ENCODE measurements around the gene HBA2. TPM values are rescaled to one million over a fixed set of nuclear protein-coding genes. Genes with fewer than 3 reads are reported as not detected.

The HBA2 gene
- total RNA-seq, 4 donors from 2014 or later: 52.8 to 638 (median 317) TPM

DNA sequence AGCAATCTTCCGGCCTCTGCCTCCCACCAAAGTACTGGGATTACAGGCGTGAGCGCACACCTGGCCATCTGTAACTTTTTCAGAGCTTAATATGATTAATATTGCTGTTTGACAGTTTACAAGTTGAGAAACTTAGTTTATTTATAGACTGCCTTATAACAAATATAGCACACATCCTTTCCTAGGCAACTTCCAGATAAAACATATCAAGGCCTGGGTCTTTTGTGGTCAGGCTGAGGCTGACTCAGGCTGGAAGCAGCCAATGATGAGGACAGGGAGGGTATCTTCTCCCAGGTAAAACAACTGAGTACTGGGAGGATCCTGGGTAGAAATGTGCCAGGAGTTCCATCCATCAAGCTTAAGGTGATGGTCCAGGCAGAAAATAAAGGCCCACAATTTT lies 40.3 kb downstream of the HBA2 start:
- TF ChIP-seq CTCF (IDR thresholded peaks at IDR 0.05) (no peak), POLR2A (IDR thresholded peaks at IDR 0.05) (no peak)
- Histone ChIP-seq H3K27me3 (no peaks in the 10 kb centered on the region), H3K36me3 (no peaks in the 10 kb centered on the region), H3K4me3 (no peak overlapping the region), H3K27ac (no peak overlapping the region), H3K9me3 (no peaks in the 10 kb centered on the region), H3K4me1 (no peaks in the 10 kb centered on the region)
- DNase-seq: no peak
- intact Hi-C loops (cut with DNase I; ENCODE audit: low total_unique reads): no loop called here

DNA sequence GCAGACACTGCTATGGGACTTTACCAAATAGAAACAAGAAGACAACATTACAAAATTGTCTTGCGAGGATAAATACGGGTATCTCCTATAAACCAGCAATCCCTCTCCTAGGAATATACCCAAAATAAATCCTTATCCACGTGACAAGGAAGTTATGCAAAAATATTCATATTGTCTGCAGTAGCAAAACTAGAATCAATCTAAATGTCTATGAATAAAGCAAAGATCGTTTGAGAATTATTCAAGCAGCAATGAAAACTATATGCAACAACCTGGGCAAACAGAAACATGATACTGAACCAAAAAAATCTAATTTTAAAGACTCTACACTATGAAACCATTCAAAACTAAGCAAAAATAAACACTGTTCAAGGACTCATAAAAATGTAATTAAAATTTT lies 47.3 kb downstream of the HBA2 start:
- H3K27ac ChIP-seq: no peak overlapping the region
- no peak for DNase-seq
- no peaks in the 10 kb centered on the region for H3K36me3 ChIP-seq
- H3K4me3 ChIP-seq: no peak overlapping the region
- intact Hi-C loops (cut with DNase I; ENCODE audit: low total_unique reads): no loop called here
- no peaks in the 10 kb centered on the region for H3K9me3 ChIP-seq
- H3K4me1 ChIP-seq: no peaks in the 10 kb centered on the region
- TF ChIP-seq CTCF (IDR thresholded peaks at IDR 0.05) (no peak), POLR2A (IDR thresholded peaks at IDR 0.05) (no peak)
- H3K27me3 ChIP-seq: no peaks in the 10 kb centered on the region

Small RNA genes lying within 50 kb of the gene (small RNA-seq; reads per million reads assigned to genes)
- not detected for gene RF00019

Other genes with a start within 250 kb of the HBA2 start
- 10 to 100 TPM in 1 of 4 donors, 1 to 10 TPM in 2, under 1 TPM in 1; 0.51 to 12.3 (median 4.0) TPM for gene POLR3K, start 119.3 kb upstream of the HBA2 start, total RNA-seq
- gene SNRNP25, start 119.0 kb upstream of the HBA2 start, total RNA-seq: 10 to 100 TPM in 3 of 4 donors, 1 to 10 TPM in 1; 8.0 to 38.4 (median 21.6) TPM
- gene RHBDF1, start 100.2 kb upstream of the HBA2 start, total RNA-seq: 10 to 100 TPM; 14.7 to 79.0 (median 31.1) TPM
- gene MPG, start 94.7 kb upstream of the HBA2 start, total RNA-seq: 100 to 1,000 TPM in 1 of 4 donors, 10 to 100 TPM in 3; 35.7 to 305 (median 63.7) TPM
- gene NPRL3, start 34.2 kb upstream of the HBA2 start, total RNA-seq: 10 to 100 TPM; 13.9 to 34.8 (median 18.7) TPM
- gene HBZ, start 20.2 kb upstream of the HBA2 start, total RNA-seq: under 1 TPM in 1 of 4 donors, not detected in 3; 0.76 TPM
- 1 to 10 TPM in 1 of 4 donors, not detected in 3; 1.4 TPM for gene HBM, start 6.9 kb upstream of the HBA2 start, total RNA-seq
- gene HBA1, start 3.8 kb downstream of the HBA2 start, total RNA-seq: 100 to 1,000 TPM in 3 of 4 donors, 10 to 100 TPM in 1; 42.0 to 398 (median 263) TPM
- 1 to 10 TPM in 1 of 4 donors, not detected in 3; 4.1 TPM for gene HBQ1, start 7.6 kb downstream of the HBA2 start, total RNA-seq
- gene LUC7L, start 56.6 kb downstream of the HBA2 start, total RNA-seq: 100 to 1,000 TPM in 2 of 4 donors, 10 to 100 TPM in 2; 47.6 to 118 (median 93.9) TPM
- 10 to 100 TPM in 2 of 4 donors, 1 to 10 TPM in 2; 5.6 to 65.5 (median 30.1) TPM for gene FAM234A, start 61.9 kb downstream of the HBA2 start, total RNA-seq
- 1 to 10 TPM in 3 of 4 donors, not detected in 1; 1.1 to 2.4 (median 2.3) TPM for gene RGS11, start 103.1 kb downstream of the HBA2 start, total RNA-seq
- gene ARHGDIG, start 107.7 kb downstream of the HBA2 start, total RNA-seq: 1 to 10 TPM in 1 of 4 donors, not detected in 3; 2.1 TPM
- gene PDIA2, start 110.3 kb downstream of the HBA2 start, total RNA-seq: under 1 TPM in 1 of 4 donors, not detected in 3; 0.97 TPM
- gene AXIN1, start 179.8 kb downstream of the HBA2 start, total RNA-seq: 10 to 100 TPM in 3 of 4 donors, 1 to 10 TPM in 1; 6.2 to 23.6 (median 19.9) TPM
- gene MRPL28, start 197.7 kb downstream of the HBA2 start, total RNA-seq: 10 to 100 TPM; 32.4 to 97.3 (median 50.1) TPM
- gene PGAP6, start 209.1 kb downstream of the HBA2 start, total RNA-seq: 10 to 100 TPM; 10.6 to 36.2 (median 12.8) TPM
- gene NME4, start 224.3 kb downstream of the HBA2 start, total RNA-seq: 10 to 100 TPM; 37.3 to 77.6 (median 62.2) TPM
- gene DECR2, start 229.0 kb downstream of the HBA2 start, total RNA-seq: 100 to 1,000 TPM in 1 of 4 donors, 10 to 100 TPM in 3; 10.6 to 106 (median 31.9) TPM